OCI-LY1 (cell line): ENCODE results near the gene LRSAM1.

Source experiments
- H2AFZ ChIP-seq: fragments of 200-600 bp; sonication (generic), shearing (Covaris generic); 2 replicates; pipeline ENCODE4 v1.6.0; 2014; ENCODE audit warnings: antibody characterized with exemption, mild to moderate bottlenecking, low read length
- H3F3A ChIP-seq: fragments of 200-600 bp; sonication (generic), shearing (Covaris generic); 2 replicates; pipeline ENCODE4 v1.6.0; 2014; ENCODE audit warnings: mild to moderate bottlenecking, antibody characterized with exemption, low read length, moderate library complexity; ENCODE audit not compliant: insufficient read depth
- H3K27ac ChIP-seq: fragments of 200-600 bp; sonication (generic); 2 replicates; pipeline ENCODE4 v1.5.1; 2014; ENCODE audit warnings: low read length, mixed run types, mild to moderate bottlenecking, low read depth; ENCODE audit not compliant: poor library complexity, severe bottlenecking
- H3K27me3 ChIP-seq: fragments of 200-600 bp; sonication (generic); 2 replicates; pipeline ENCODE4 v1.6.0; 2014; ENCODE audit warnings: antibody characterized with exemption, mild to moderate bottlenecking, low read length, moderate library complexity; ENCODE audit not compliant: insufficient read depth
- H3K36me3 ChIP-seq: fragments of 200-600 bp; sonication (generic); 2 replicates; pipeline ENCODE4 v1.6.1; 2014; ENCODE audit warnings: mild to moderate bottlenecking, antibody characterized with exemption, low read length, moderate library complexity, mixed read lengths; ENCODE audit not compliant: insufficient read depth
- H3K4me1 ChIP-seq: fragments of 200-600 bp; sonication (generic); 2 replicates; pipeline ENCODE4 v1.5.1; 2014; ENCODE audit warnings: mild to moderate bottlenecking, low read length, moderate library complexity; ENCODE audit not compliant: insufficient read depth, severe bottlenecking
- H3K4me2 ChIP-seq: fragments of 200-600 bp; sonication (generic), shearing (Covaris generic); 2 replicates; pipeline ENCODE4 v1.6.1; 2014; ENCODE audit warnings: low read length
- H3K4me3 ChIP-seq: fragments of 200-600 bp; sonication (generic); 2 replicates; pipeline ENCODE4 v1.5.1; 2014; ENCODE audit warnings: low read length, low read depth, mild to moderate bottlenecking, mixed read lengths; ENCODE audit not compliant: poor library complexity, severe bottlenecking
- H3K79me2 ChIP-seq: fragments of 200-600 bp; shearing (Covaris generic); 2 replicates; pipeline ENCODE4 v1.6.1; 2016; ENCODE audit warnings: mixed run types, low read length, mixed read lengths; ENCODE audit not compliant: insufficient read depth
- H3K9ac ChIP-seq: fragments of 200-600 bp; sonication (generic), shearing (Covaris generic); 2 replicates; pipeline ENCODE4 v1.6.1; 2014; ENCODE audit warnings: mild to moderate bottlenecking, low read length, mixed read lengths
- H3K9me2 ChIP-seq: fragments of 200-600 bp; sonication (generic), shearing (Covaris generic); 2 replicates; pipeline ENCODE4 v1.6.1; 2014; ENCODE audit warnings: low read depth, mild to moderate bottlenecking, low read length, mixed read lengths
- H3K9me3 ChIP-seq: fragments of 200-600 bp; shearing (Covaris generic); 2 replicates; pipeline ENCODE4 v1.6.1; 2014; ENCODE audit warnings: low read length, mixed read lengths
- H4K20me1 ChIP-seq: fragments of 200-600 bp; sonication (generic), shearing (Covaris generic); 2 replicates; pipeline ENCODE4 v1.6.0; 2016; ENCODE audit warnings: mild to moderate bottlenecking, low read length; ENCODE audit not compliant: insufficient read depth
- EZH2 ChIP-seq: fragments of 200-600 bp; sonication (generic), shearing (Covaris generic); IDR thresholded peaks from 2 replicates; pipeline ENCODE4 v1.8.0; 2017; ENCODE audit warnings: borderline replicate concordance, mixed run types, mild to moderate bottlenecking, antibody characterized with exemption, low read length, moderate library complexity, mixed read lengths
- TF ChIP-seq, protein P1 (sequence below): fragments of 200-600 bp; sonication (generic), shearing (Covaris generic); IDR thresholded peaks from 2 replicates; pipeline ENCODE4 v1.5.1; 2017; ENCODE audit warnings: mild to moderate bottlenecking, antibody characterized with exemption, low read length, moderate library complexity, mixed read lengths

The LRSAM1 gene

DNA sequence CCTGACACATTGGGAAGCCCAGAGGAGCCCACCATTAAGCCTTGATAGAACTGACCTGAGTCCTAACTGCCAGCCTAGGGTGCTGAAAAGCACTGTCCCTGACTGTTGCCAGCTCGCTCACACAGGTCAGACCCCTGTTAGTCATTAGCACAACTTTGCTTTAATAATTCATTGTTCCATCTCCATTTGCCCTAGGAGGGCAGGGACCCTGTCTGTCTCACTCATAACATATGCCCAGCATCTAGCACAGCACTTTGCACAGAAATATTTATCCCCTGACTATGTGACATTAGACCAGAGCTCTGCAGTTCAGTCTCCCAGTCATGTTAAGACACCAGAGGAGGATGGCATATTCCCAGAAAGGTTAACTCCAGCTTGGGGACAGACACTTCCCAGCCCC is 99.0 kb downstream of the LRSAM1 start:
- no peaks in the 10 kb centered on the region for H3K79me2 ChIP-seq
- no peak overlapping the region for H3K4me3 ChIP-seq
- H4K20me1 ChIP-seq = no peaks in the 10 kb centered on the region
- H3K9me2 ChIP-seq = no peaks in the 10 kb centered on the region
- H3K27me3 ChIP-seq = peaks cover 7% of the 10 kb centered on the region; the same call in 1 of the 2 replicates
- H3K9me3 ChIP-seq = no peaks in the 10 kb centered on the region
- no peak overlapping the region for H3K27ac ChIP-seq
- TF ChIP-seq EZH2 = no peak
- TF ChIP-seq, protein P1, sequence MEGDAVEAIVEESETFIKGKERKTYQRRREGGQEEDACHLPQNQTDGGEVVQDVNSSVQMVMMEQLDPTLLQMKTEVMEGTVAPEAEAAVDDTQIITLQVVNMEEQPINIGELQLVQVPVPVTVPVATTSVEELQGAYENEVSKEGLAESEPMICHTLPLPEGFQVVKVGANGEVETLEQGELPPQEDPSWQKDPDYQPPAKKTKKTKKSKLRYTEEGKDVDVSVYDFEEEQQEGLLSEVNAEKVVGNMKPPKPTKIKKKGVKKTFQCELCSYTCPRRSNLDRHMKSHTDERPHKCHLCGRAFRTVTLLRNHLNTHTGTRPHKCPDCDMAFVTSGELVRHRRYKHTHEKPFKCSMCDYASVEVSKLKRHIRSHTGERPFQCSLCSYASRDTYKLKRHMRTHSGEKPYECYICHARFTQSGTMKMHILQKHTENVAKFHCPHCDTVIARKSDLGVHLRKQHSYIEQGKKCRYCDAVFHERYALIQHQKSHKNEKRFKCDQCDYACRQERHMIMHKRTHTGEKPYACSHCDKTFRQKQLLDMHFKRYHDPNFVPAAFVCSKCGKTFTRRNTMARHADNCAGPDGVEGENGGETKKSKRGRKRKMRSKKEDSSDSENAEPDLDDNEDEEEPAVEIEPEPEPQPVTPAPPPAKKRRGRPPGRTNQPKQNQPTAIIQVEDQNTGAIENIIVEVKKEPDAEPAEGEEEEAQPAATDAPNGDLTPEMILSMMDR = no peak
- no peaks in the 10 kb centered on the region for H3K4me1 ChIP-seq
- no peaks in the 10 kb centered on the region for H3K36me3 ChIP-seq
- no peak overlapping the region for H3K9ac ChIP-seq
- no peak overlapping the region for H3K4me2 ChIP-seq
- no peak overlapping the region for H2AFZ ChIP-seq
- no peaks in the 10 kb centered on the region for H3F3A ChIP-seq

DNA sequence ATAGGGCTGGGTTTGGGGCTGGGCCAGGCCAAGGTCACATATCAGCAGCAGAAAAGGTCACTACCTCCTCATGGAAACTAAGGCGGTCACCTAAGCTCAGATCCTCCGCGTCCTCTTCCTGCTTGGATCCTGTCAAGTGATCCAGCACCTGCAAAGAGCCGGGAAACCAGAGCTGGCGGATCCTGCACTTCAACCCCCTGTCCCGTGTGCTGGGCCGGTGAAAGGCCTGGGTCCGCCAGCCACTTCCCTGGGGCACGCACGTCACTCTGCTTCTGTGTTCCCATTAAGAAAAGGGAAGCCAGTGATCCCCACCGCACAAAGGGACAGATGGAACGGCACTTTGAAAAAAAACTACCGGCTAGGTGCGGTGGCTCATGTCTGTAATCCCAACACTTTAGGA is 99.4 kb downstream of the LRSAM1 start:
- Histone ChIP-seq H3K9ac (no peak overlapping the region), H3K4me2 (no peak overlapping the region), H3K9me2 (no peaks in the 10 kb centered on the region), H3K27ac (no peak overlapping the region), H3K4me1 (no peaks in the 10 kb centered on the region), H3F3A (no peaks in the 10 kb centered on the region), H3K4me3 (no peak overlapping the region), H3K9me3 (no peaks in the 10 kb centered on the region), H3K36me3 (no peaks in the 10 kb centered on the region), H2AFZ (no peak overlapping the region), H3K27me3 (peaks cover 7% of the 10 kb centered on the region; the same call in 1 of the 2 replicates), H3K79me2 (no peaks in the 10 kb centered on the region), H4K20me1 (no peaks in the 10 kb centered on the region)
- TF ChIP-seq, protein P1 = no peak
- TF ChIP-seq EZH2 = no peak
